Coronary artery (tissue), 2 donors: Measurements from ENCODE around the gene GDF2.

Source experiments
- DNase-seq: peaks from one replicate; pipeline ENCODE4 v3.0.0-alpha.2; 2017; ENCODE audit warnings: low spot score
- H3K27ac ChIP-seq, 2 donors: fragments of 200-600 bp; sonication (generic); one replicate each; pipeline ENCODE4 v1.5.1; 2016 to 2019
- H3K4me3 ChIP-seq: fragments of 200-600 bp; sonication (generic); 2 replicates; pipeline ENCODE4 v1.5.1; 2016; ENCODE audit warnings: mild to moderate bottlenecking, moderate library complexity
- TF ChIP-seq, protein P1 (sequence below): fragments of 200-600 bp; sonication (generic); IDR thresholded peaks from one replicate; pipeline ENCODE4 v1.5.1; 2019; ENCODE audit warnings: antibody characterized with exemption

GDF2 gene

DNA sequence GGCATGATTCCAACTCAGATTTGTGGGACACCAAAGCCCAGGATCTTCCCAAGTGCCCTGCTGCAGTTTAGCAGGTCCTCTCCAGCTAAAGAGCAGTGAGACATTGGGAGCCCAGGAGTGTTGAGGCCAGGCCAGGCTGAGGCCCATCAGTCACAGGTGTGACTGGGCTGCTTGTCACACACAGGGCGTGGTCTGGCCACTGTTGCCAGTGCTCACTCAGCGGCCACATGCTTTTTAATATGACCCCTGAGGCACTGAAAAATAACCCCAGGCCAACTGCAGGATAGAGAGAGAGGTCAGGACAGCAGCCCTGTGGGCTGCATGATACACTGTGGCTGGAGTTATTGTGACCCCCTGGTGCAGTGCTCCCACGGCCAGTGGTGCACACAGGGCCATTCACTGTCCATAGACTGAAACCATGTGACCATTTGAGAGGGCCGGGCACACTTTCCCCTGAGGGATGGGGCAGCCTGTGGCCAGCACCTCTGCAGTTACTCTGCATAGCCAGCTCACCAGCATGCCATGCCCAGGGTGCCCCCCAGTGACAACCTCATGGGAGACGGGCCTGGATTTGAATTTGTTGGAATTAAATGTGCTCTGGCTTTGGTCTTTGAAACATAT, 4.2 kb downstream of the GDF2 start:
- no peak overlapping the region for H3K27ac ChIP-seq
- TF ChIP-seq, protein P1, sequence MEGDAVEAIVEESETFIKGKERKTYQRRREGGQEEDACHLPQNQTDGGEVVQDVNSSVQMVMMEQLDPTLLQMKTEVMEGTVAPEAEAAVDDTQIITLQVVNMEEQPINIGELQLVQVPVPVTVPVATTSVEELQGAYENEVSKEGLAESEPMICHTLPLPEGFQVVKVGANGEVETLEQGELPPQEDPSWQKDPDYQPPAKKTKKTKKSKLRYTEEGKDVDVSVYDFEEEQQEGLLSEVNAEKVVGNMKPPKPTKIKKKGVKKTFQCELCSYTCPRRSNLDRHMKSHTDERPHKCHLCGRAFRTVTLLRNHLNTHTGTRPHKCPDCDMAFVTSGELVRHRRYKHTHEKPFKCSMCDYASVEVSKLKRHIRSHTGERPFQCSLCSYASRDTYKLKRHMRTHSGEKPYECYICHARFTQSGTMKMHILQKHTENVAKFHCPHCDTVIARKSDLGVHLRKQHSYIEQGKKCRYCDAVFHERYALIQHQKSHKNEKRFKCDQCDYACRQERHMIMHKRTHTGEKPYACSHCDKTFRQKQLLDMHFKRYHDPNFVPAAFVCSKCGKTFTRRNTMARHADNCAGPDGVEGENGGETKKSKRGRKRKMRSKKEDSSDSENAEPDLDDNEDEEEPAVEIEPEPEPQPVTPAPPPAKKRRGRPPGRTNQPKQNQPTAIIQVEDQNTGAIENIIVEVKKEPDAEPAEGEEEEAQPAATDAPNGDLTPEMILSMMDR, result no peak
- peak; percentile 46 for DNase-seq
- no peak overlapping the region for H3K4me3 ChIP-seq

DNA sequence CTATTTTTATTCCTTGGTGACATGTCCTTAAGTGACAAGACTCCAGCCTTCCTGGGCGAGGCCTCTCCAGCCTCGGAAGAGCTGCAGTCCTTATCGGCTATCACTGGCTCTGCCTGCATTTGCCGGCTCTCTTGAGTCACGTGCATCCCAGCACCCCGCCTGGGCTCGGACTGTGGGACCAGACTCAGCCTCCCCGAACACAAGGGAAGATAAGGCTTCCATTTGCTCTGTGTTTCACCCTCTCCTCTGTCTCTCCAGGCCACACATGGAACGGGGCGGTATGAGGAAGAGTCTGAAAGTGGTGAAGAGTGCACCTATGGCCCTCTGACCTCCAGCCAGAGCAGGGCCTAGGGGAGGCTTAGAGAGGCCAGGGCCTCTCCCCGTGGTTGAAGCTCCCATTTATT, 4.7 kb downstream of the GDF2 start:
- no peak overlapping the region for H3K4me3 ChIP-seq
- TF ChIP-seq, protein P1, result no peak
- no peak overlapping the region for H3K27ac ChIP-seq
- DNase-seq, result peak; percentile 52

DNA sequence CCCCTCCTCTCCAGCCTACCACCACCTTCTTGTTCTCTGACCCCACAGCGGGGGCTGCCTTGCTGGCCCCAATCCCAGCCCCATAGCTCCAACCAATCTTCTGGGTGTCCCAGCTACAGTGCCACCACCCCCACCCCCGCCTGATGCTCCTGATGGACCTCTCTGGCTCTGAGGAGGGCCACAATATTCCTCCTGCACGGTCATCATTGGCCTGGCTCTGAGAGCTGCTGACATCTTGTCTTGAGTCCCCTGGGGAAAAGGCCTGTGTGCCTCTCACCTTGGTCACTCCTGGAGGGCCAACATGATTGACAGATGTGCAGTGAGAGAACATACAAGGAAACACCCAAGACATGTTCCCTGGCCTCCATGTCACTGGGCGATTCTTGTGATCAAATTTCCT, 7.6 kb downstream of the GDF2 start:
- Histone ChIP-seq H3K4me3 (no peak overlapping the region), H3K27ac (no peak overlapping the region)
- no peak for DNase-seq
- TF ChIP-seq, protein P1, result no peak

- Histone ChIP-seq H3K27ac (no peak overlapping the region), H3K4me3 (no peak overlapping the region)
- TF ChIP-seq, protein P1, result no peak
- no peak for DNase-seq
Observed at GRCh38 chr10:47330366-47330765, 8.1 kb downstream of the GDF2 start.

DNA sequence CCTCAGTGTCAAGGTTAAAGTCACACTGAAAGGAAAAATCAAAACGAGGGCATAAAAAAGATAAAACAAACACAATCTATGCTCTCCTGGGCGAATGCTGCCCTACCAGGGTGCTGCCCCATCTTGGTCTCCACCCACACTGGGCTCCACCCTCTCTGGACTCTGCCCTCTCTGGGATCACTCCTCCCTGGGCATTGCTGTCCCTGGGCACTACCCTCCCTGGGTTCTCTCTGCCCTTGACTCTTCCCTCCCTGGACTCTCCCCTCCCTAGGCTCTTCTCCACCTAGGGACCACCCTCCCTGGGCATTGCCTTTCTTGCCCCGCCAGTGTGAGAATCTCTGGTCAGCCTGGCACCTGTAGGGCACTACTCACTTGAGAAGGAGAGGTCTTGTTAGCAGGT, 8.6 kb downstream of the GDF2 start:
- Histone ChIP-seq H3K27ac (no peak overlapping the region), H3K4me3 (no peak overlapping the region)
- TF ChIP-seq, protein P1, result no peak
- DNase-seq, result no peak

GRCh38 chr10:47331491-47331890, 9.2 kb downstream of the GDF2 start:
- DNase-seq, result no peak
- no peak overlapping the region for H3K4me3 ChIP-seq
- TF ChIP-seq, protein P1, result no peak
- H3K27ac ChIP-seq, result no peak overlapping the region

DNA sequence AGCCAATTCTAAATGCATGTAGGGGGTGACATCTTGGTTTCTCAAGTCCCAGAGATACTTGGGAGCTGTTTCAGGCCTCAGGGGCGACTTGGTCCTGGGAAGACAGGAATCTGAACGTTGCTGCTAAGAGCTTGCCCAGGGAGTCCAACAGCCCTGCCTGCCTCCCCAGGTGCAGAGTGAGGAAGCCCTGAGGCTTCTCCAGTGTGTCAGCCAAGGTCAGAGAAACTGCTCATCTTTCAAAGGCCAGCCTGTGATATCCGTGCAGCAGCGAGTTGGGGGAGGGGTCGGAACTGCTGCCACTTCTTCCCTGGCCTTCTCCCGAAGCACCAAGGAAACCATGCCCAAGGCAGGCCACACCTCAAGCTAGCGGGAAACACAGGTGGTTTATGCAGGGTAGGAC, 9.7 kb downstream of the GDF2 start:
- Histone ChIP-seq H3K27ac (no peak overlapping the region), H3K4me3 (no peak overlapping the region)
- DNase-seq, result no peak
- TF ChIP-seq, protein P1, result no peak
